Astrocyte (in vitro differentiated cells and primary cell): ENCODE measurements around the gene RNF133. TPM values are rescaled to one million over a fixed set of nuclear protein-coding genes. Genes with fewer than 3 reads are reported as not detected.

Experiments
- DNase-seq: peaks from one replicate; pipeline ENCODE4 v3.0.0-alpha.2; 2010; ENCODE audit warnings: low read depth
- FAIRE-seq: peaks from 2 replicates; lab custom pipeline; 2011; peaks lifted over from hg19 to GRCh38; lab: Jason Lieb, UNC
- H2AFZ ChIP-seq: 2 replicates; pipeline ENCODE4 v1.6.0; 2012; ENCODE audit warnings: low read depth, low read length, inconsistent platforms
- H3K27ac ChIP-seq: 2 replicates; pipeline ENCODE4 v1.5.1; 2011; ENCODE audit warnings: low read depth, low read length, inconsistent platforms
- H3K27me3 ChIP-seq: 2 replicates; pipeline ENCODE4 v1.6.0; 2011; ENCODE audit warnings: low read length, inconsistent platforms; ENCODE audit not compliant: insufficient read depth
- H3K36me3 ChIP-seq: 2 replicates; pipeline ENCODE4 v1.5.1; 2011; ENCODE audit warnings: low read length, inconsistent platforms; ENCODE audit not compliant: insufficient read depth
- H3K4me1 ChIP-seq: 2 replicates; pipeline ENCODE4 v1.5.1; 2011; ENCODE audit warnings: low read length, inconsistent platforms; ENCODE audit not compliant: insufficient read depth
- H3K4me2 ChIP-seq: 2 replicates; pipeline ENCODE4 v1.6.0; 2012; ENCODE audit warnings: low read length, inconsistent platforms
- H3K4me3 ChIP-seq: 2 replicates; pipeline ENCODE4 v1.5.1; 2011; ENCODE audit warnings: low read depth, mild to moderate bottlenecking, low read length, inconsistent platforms; ENCODE audit not compliant: insufficient read depth
- H3K79me2 ChIP-seq: 2 replicates; pipeline ENCODE4 v1.6.0; 2012; ENCODE audit warnings: mild to moderate bottlenecking, low read length, inconsistent platforms; ENCODE audit not compliant: insufficient read depth
- H3K9ac ChIP-seq: 2 replicates; pipeline ENCODE4 v1.6.0; 2012; ENCODE audit warnings: mild to moderate bottlenecking, low read length, inconsistent platforms
- H3K9me3 ChIP-seq: 2 replicates; pipeline ENCODE4 v1.5.1; 2012; ENCODE audit warnings: low read depth, mild to moderate bottlenecking, low read length, inconsistent platforms; ENCODE audit not compliant: insufficient read depth
- H4K20me1 ChIP-seq: 2 replicates; pipeline ENCODE4 v1.6.0; 2012; ENCODE audit warnings: low read length, inconsistent platforms; ENCODE audit not compliant: insufficient read depth
- H3K27ac Mint-ChIP-seq: one replicate; pipeline ENCODE4 v1.8.0; 2021; ENCODE audit warnings: mild to moderate bottlenecking, mixed read lengths; ENCODE audit not compliant: unreplicated experiment
- H3K27me3 Mint-ChIP-seq: one replicate; pipeline ENCODE4 v1.8.0; 2021; ENCODE audit warnings: low read depth, mixed read lengths; ENCODE audit not compliant: unreplicated experiment
- H3K36me3 Mint-ChIP-seq: one replicate; pipeline ENCODE4 v1.8.0; 2021; ENCODE audit warnings: low read depth, mixed read lengths; ENCODE audit not compliant: unreplicated experiment
- H3K4me1 Mint-ChIP-seq: one replicate; pipeline ENCODE4 v1.8.0; 2021; ENCODE audit warnings: low read depth, mixed read lengths; ENCODE audit not compliant: unreplicated experiment
- H3K4me3 Mint-ChIP-seq: one replicate; pipeline ENCODE4 v1.8.0; 2021; ENCODE audit warnings: mild to moderate bottlenecking, moderate library complexity, mixed read lengths; ENCODE audit not compliant: unreplicated experiment
- H3K9me3 Mint-ChIP-seq: one replicate; pipeline ENCODE4 v1.8.0; 2021; ENCODE audit warnings: mild to moderate bottlenecking, mixed read lengths; ENCODE audit not compliant: unreplicated experiment
- CTCF ChIP-seq: IDR thresholded peaks from 2 replicates; pipeline ENCODE4 v1.5.1; 2011; ENCODE audit warnings: low read depth, mild to moderate bottlenecking, inconsistent platforms, low read length, moderate library complexity; ENCODE audit not compliant: insufficient read depth
- EZH2 ChIP-seq: IDR thresholded peaks from 2 replicates; pipeline ENCODE4 v1.6.1; 2012; ENCODE audit warnings: mild to moderate bottlenecking, low read length, inconsistent platforms; ENCODE audit not compliant: insufficient read depth
- total RNA-seq: library from RNA; stranded (reverse); gene quantifications from 2 replicates; pipeline ENCODE4 v1.2.1, GENCODE V29; 2021

Gene RNF133
- total RNA-seq, 1 donor from 2014 or later, result 0.30 TPM

DNA sequence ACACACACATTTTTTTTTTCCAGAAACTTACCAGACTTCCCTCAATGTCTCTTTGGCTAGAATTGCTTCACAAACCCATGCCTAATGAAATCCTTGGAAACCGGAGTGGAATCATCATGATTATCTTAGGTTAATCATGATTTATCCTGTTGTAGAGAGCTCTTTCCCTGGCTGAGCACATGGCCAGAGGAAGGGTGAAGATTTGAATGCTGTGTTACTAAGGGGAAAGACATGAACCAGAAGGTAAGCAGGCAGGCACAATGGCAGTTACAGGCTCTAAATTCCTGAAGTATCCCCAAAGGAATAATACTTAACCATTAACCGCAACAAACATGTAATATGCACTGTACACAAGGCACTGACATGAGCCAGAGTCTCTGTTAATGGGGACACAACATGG lies 7.9 kb upstream of the RNF133 start:
- Histone ChIP-seq H2AFZ (no peak overlapping the region), H3K4me1 (no peaks in the 10 kb centered on the region), H3K27ac (no peak overlapping the region), H3K9me3 (no peaks in the 10 kb centered on the region), H4K20me1 (no peaks in the 10 kb centered on the region), H3K27me3 (no peaks in the 10 kb centered on the region), H3K4me2 (no peak overlapping the region), H3K36me3 (no peaks in the 10 kb centered on the region), H3K9ac (no peak overlapping the region), H3K4me3 (no peak overlapping the region), H3K79me2 (no peaks in the 10 kb centered on the region)
- Mint-ChIP-seq H3K9me3 (peaks cover 2% of the 10 kb centered on the region), H3K36me3 (no peaks in the 10 kb centered on the region), H3K4me3 (no peak overlapping the region), H3K27ac (no peak overlapping the region), H3K4me1 (no peaks in the 10 kb centered on the region), H3K27me3 (no peaks in the 10 kb centered on the region)
- FAIRE-seq (no peak), DNase-seq (no peak)
- TF ChIP-seq EZH2 (no peak), CTCF (no peak)

- H3K4me1 ChIP-seq, result no peaks in the 10 kb centered on the region
- TF ChIP-seq CTCF (no peak), EZH2 (no peak)
- H3K27me3 Mint-ChIP-seq, result no peaks in the 10 kb centered on the region
- no peak for DNase-seq
- no peak within 1 kb of the TSS for H3K4me3 Mint-ChIP-seq
- H3K4me3 ChIP-seq, result no peak within 1 kb of the TSS
- H3K9me3 ChIP-seq, result no peaks in the 10 kb centered on the region
- no peak within 1 kb of the TSS for H3K27ac ChIP-seq
- no peak within 1 kb of the TSS for H2AFZ ChIP-seq
- peaks cover 2% of the 10 kb centered on the region for H3K9me3 Mint-ChIP-seq
- H3K36me3 ChIP-seq, result no peaks in the 10 kb centered on the region
- H3K79me2 ChIP-seq, result no peaks in the 10 kb centered on the region
- H3K36me3 Mint-ChIP-seq, result no peaks in the 10 kb centered on the region
- no peaks in the 10 kb centered on the region for H4K20me1 ChIP-seq
- no peaks in the 10 kb centered on the region for H3K4me1 Mint-ChIP-seq
- no peak within 1 kb of the TSS for H3K9ac ChIP-seq
- H3K4me2 ChIP-seq, result no peak within 1 kb of the TSS
- FAIRE-seq, result no peak
- H3K27ac Mint-ChIP-seq, result no peak within 1 kb of the TSS
- H3K27me3 ChIP-seq, result no peaks in the 10 kb centered on the region
Measured at GRCh38 chr7:122702872-122703510, 4.1 kb upstream of the RNF133 start, which contains the start of gene RNF148. Gene RNF148, minus strand, starts transcription at chr7:122702922. Its CDS starts 172 bp downstream, at chr7:122702750.

- TF ChIP-seq EZH2 (no peak), CTCF (no peak)
- H3K36me3 ChIP-seq, result no peaks in the 10 kb centered on the region
- H3K9me3 ChIP-seq, result no peaks in the 10 kb centered on the region
- H4K20me1 ChIP-seq, result no peaks in the 10 kb centered on the region
- H2AFZ ChIP-seq, result no peak overlapping the region
- H3K79me2 ChIP-seq, result no peaks in the 10 kb centered on the region
- no peak overlapping the region for H3K4me3 ChIP-seq
- H3K27me3 ChIP-seq, result no peaks in the 10 kb centered on the region
- peaks cover 2% of the 10 kb centered on the region for H3K36me3 Mint-ChIP-seq
- H3K4me1 Mint-ChIP-seq, result no peaks in the 10 kb centered on the region
- peaks cover 2% of the 10 kb centered on the region for H3K9me3 Mint-ChIP-seq
- no peak overlapping the region for H3K4me3 Mint-ChIP-seq
- no peak overlapping the region for H3K27ac ChIP-seq
- no peak for DNase-seq
- no peak overlapping the region for H3K9ac ChIP-seq
- H3K4me2 ChIP-seq, result no peak overlapping the region
- H3K27me3 Mint-ChIP-seq, result no peaks in the 10 kb centered on the region
- no peak overlapping the region for H3K27ac Mint-ChIP-seq
- FAIRE-seq, result no peak
- no peaks in the 10 kb centered on the region for H3K4me1 ChIP-seq
Measured at GRCh38 chr7:122695816-122696215, 3.1 kb downstream of the RNF133 start.
